HG03097 (cell line): ENCODE results near the gene E2F4.

ENCODE experiments used
- ATAC-seq: cut with Tn5 transposase; IDR thresholded peaks from one replicate; pipeline ENCODE4 v1.9.1; 2021; ENCODE audit not compliant: unreplicated experiment, low FRiP score

The E2F4 gene

GRCh38 chr16:67230809-67231660 is 39.1 kb downstream of the E2F4 start:
- no peak for ATAC-seq

DNA sequence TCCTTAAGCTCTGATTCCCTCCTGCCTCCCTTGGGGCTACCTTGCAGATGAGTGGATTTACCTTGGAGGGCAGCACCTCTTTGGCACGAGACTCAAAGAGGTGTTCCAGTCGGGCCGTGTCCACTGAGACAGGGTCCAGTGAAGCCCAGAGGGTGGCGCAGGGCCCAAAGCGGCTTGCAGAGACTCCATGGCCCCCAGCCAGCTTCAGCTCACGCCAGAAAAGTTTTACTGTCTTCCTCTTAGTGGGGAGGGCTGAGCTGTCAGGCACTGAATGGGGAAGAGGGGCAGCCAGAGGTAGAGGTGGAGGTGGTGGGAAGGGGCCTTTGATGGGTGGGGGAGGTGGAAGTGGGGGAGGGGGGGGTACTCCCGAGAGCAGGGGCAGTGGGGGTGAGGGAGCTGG is 41.6 kb downstream of the E2F4 start:
- ATAC-seq = no peak

DNA sequence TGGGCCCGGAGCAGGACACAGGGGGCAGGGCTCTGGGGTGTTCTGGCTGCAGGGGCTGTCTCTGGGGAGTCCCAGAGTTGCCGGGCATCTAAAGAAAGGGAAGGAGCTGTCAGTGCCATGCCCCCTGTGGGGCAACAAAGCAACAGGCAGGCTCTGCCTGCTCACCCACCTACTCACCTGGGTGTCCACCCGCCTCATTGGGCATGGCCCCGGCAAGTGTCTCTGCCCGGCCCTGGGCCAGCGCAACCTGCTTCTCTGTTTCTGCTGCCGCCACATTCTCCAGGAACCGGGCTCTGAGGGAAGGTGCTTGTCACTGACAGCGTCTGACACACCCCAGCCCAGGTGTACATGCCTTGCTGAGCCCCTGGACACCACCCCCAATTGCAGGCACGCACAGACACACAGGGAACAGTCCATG is 42.2 kb downstream of the E2F4 start:
- no peak for ATAC-seq

DNA sequence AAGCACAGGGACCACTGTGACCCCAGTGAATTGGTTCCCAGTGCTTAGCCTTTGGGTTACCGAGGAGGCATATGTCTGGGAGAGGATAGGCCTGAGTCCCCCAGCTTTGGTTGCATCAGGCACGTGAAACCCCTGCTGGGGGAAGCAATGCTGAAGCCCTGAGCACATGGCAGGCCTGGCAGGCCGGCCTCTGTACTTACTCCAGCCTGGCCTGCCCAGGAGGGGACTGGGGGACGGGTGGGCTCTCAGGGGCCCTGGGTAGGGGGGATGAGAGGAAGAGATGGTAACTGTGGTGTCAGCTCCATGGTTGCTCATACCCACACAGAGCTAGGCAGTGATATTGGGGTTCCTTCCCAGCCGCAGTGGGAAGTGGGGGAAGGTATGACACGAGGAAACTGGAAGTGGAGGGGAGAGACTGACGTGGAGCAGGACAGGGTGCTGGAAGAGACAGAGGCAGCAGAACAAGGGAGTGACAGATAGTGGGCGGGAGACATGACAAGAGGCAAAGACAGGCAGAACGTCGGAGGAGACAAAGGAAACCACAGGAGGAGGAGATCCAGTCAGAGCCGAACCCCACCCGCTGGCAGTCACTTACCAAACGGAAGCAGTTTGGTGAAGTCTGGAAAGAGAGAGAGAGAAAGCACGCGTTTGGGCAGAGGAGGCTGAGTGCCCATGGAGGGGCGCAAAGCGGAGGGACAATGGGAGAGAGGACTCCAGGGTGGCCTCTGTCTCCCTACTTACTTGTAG is 44.0 kb downstream of the E2F4 start:
- ATAC-seq = no peak

DNA sequence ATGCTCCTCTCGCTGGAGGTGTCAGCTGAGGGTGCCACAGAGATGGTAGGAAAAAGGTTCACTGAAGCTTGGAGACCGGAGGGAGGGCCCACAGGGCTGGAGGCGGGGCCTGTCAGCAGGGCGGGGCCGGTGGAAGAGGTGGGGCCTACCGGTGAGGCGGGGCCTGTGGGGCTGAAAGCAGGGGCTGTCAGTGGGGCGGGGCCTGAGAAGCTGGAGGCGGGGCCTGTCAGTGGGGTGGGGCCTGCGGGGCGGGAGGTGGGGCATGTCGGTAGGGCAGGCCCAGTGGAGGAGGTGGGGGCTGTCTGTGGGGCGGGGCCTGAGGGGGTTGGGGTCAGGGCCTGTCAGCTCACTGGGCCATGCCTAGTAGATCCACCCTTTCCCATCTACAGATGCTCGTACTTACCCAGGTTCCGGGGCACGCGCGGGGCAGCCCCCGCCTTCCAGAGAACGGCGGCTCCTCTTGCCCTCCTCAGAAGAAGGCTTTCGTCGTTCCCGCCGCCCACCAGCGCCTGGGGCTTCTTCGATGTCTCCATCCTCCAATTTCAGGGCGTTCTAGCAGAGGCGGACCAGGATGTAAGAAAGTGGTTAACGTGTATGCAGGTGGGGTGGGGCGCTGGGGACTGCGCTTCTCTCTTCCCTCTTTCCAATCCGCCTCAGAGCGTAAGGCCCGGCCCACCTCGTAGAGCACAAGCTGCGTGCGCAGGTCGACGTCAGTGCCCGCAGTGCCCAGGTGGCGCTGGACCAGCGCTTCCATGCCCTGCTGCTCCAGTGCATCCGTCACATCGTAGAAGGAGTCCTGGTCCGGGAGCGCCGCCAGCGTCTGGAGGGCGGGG is 44.8 kb downstream of the E2F4 start:
- ATAC-seq = no peak

- ATAC-seq = no peak
These were observed 45.7 kb downstream of the E2F4 start for GRCh38 chr16:67237396-67238277.

DNA sequence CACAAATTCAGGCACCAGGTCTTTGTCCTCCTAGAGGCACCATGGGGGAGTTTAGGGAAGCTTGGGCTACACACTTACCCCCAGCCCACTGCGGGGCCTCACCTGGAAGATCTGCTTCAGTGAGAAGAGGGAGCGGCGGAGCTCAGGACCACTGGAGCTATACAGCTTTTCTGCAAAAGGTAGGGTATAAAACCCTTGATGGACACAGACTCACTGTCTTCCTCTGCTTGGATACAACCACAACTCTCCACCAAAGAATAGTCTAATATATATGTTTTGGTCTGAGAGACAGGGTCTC is 46.3 kb downstream of the E2F4 start:
- no peak for ATAC-seq

DNA sequence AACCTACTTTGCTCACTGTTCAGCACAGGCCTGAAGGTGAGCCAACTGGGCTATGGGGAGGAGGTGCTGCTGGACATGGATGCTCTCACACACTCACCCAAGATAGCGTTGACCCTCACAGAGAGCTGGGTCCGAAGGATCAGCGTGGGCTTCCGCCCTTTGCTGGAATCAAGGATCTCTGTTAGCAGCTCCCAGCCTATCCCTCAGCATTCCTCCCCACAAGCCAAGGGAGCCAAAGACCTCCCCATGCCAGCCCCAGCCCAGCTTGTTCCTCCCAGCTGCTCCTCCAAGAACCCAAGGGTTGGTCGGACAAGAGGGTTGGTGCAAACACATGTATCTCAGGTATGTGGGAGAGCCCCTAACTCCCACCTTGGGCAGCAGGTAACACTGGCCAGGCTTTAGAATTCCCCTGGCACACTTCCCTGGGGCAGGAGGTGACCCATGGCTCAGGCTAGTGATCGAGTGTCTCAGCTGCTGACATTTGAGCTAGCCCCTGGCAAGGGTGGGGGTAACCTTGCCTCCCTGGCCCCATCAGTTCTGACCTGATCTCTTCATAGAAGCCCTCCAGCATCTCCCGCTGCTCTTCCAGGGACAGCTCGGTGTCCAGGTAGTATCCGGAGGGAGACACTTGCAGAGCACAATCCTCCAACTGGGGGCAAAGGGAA is 47.0 kb downstream of the E2F4 start:
- no peak for ATAC-seq

DNA sequence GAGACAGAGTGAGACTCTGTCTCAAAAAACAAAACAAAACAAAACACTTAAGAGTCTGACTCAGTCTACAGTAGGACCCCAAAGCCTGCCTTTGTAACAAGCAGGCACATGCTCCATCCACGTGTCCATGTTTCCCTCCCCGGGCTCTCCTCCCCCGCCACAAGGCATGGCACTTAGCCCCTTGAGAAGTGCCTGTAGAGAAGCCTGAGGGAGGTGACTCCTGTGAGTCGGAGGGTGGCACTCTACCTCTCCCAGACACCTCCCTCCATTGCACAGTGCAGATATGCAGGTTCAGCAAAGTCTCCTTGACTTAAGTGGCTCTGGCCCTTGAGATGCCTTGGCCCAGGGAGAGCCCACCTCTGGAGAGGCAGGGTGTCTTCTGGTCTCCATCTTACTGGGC is 48.6 kb downstream of the E2F4 start:
- no peak for ATAC-seq

- ATAC-seq = no peak
These were observed 49.3 kb downstream of the E2F4 start for GRCh38 chr16:67241008-67241900.

GRCh38 chr16:67242138-67242730 is 50.3 kb downstream of the E2F4 start:
- ATAC-seq = no peak

DNA sequence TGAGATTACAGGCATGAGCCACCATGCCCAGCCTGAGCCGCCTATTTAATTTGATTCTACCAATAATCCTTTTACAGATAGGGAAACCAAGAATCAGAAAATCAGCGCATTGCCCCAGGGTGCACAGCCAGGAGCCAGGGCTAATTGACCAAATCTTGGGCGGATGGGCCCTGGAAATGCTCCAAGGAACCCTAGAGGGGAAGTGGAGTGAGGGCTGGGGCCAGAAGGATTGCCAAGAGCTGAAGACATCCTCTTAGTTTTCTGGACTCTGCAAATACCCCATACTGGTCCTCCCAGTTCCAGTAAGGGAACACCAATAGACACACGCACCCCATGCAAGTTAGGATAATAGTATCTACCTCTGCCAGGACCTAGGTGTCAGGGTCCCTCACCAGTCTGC is 51.5 kb downstream of the E2F4 start:
- ATAC-seq = no peak

- peak; percentile 50 for ATAC-seq
These were observed 52.6 kb downstream of the E2F4 start for GRCh38 chr16:67244387-67245185.

DNA sequence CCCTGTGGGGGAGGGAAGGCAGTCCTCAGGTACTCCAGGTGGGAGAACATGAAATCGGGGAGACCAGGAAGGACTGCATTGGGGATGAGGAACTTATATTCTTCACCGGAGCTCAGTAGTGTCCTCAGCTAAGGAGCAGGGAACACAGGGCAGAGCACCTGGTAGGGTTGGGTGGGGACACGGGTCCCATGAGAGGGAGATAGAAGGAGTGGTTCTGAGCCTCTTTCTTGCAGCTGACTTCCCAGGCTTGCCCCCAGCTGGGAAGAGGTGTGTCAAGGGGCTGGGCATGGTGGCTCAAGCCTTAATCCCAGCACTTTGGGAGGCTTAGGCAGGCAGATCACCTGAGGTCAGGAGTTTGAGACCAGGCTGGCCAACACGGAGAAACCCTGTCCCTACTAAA is 53.2 kb downstream of the E2F4 start:
- no peak for ATAC-seq

- ATAC-seq = no peak
These were observed 53.7 kb downstream of the E2F4 start for GRCh38 chr16:67245674-67246080.

- ATAC-seq = no peak
These were observed 54.3 kb downstream of the E2F4 start for GRCh38 chr16:67246081-67246755.

DNA sequence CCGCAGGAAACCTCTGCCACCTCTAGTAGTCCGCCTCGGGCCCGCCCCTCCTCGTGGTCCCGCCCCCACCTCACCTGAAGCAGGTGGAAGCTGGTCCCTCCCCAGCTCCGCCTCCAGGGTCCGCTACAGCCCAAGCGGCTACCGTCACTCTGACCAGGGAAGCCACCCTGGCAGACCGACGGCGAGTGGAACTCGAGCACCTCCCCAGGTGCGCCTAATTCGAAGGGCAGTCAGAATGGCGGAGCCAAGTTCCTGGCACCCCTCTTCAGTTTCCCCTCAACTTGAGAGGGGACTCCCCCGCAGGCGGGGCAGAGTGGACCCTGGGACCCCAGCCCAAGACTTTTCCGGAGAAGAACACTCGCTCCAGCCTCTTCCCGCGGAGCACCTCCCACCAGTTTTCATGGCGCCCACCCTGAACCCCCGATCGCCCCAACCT is 54.8 kb downstream of the E2F4 start:
- no peak for ATAC-seq
